Hepatocyte (in vitro differentiated cells): ENCODE results near the gene TRMT44. TPM values are rescaled to one million over a fixed set of nuclear protein-coding genes. Genes with fewer than 3 reads are reported as not detected.

Source experiments
- DNase-seq: peaks from one replicate; pipeline ENCODE4 v3.0.0-alpha.2; 2016; ENCODE audit warnings: low spot score
- H2AFZ ChIP-seq: fragments of 200-600 bp; sonication (generic); 2 replicates; pipeline ENCODE4 v1.6.0; 2016; ENCODE audit warnings: antibody characterized with exemption, mild to moderate bottlenecking
- H3K27ac ChIP-seq: fragments of 200-600 bp; sonication (generic); 2 replicates; pipeline ENCODE4 v1.5.1; 2016; ENCODE audit warnings: mild to moderate bottlenecking
- H3K27me3 ChIP-seq: fragments of 200-600 bp; sonication (generic); 2 replicates; pipeline ENCODE4 v1.6.1; 2016
- H3K36me3 ChIP-seq: fragments of 200-600 bp; sonication (generic); replicated peaks from 2 replicates; pipeline ENCODE4 v1.5.1; 2016; ENCODE audit warnings: low read depth; ENCODE audit not compliant: insufficient read depth
- H3K4me1 ChIP-seq: fragments of 200-600 bp; sonication (generic); 2 replicates; pipeline ENCODE4 v1.5.1; 2016; ENCODE audit warnings: mild to moderate bottlenecking, moderate library complexity; ENCODE audit not compliant: insufficient read depth
- H3K4me2 ChIP-seq: fragments of 200-600 bp; sonication (generic); 2 replicates; pipeline ENCODE4 v1.6.0; 2016
- H3K4me3 ChIP-seq: fragments of 200-600 bp; sonication (generic); 2 replicates; pipeline ENCODE4 v1.5.1; 2016; ENCODE audit warnings: mild to moderate bottlenecking
- H3K79me2 ChIP-seq: fragments of 200-600 bp; sonication (generic); 2 replicates; pipeline ENCODE4 v1.6.0; 2017; ENCODE audit warnings: mild to moderate bottlenecking
- H3K9me2 ChIP-seq: fragments of 200-600 bp; sonication (generic); replicated peaks from 2 replicates; pipeline ENCODE4 v1.6.0; 2017; ENCODE audit warnings: mild to moderate bottlenecking; ENCODE audit not compliant: insufficient read depth
- H3K9me3 ChIP-seq: fragments of 200-600 bp; sonication (generic); 2 replicates; pipeline ENCODE4 v1.5.1; 2016; ENCODE audit warnings: low read depth, mild to moderate bottlenecking
- H4K20me1 ChIP-seq: fragments of 200-600 bp; sonication (generic); 2 replicates; pipeline ENCODE4 v1.6.0; 2016; ENCODE audit warnings: mild to moderate bottlenecking; ENCODE audit not compliant: insufficient read depth, poor library complexity, severe bottlenecking
- EZH2 ChIP-seq: fragments of 200-600 bp; sonication (generic); IDR thresholded peaks from 2 replicates; pipeline ENCODE4 v1.6.1; 2016; ENCODE audit warnings: antibody characterized with exemption, mild to moderate bottlenecking, borderline replicate concordance
- EZH2phosphoT487 ChIP-seq: fragments of 200-600 bp; sonication (generic); IDR thresholded peaks from one replicate; pipeline ENCODE4 v1.6.1; 2018; ENCODE audit warnings: antibody characterized with exemption, mild to moderate bottlenecking, low read depth, moderate library complexity; ENCODE audit not compliant: unreplicated experiment, severe bottlenecking
- WGBS: methylation state at CpG from one replicate; pipeline ENCODE4 v1.1.6; 2016; ENCODE audit warnings: low lambda C conversion rate; ENCODE audit errors: missing lambda C conversion rate; 5-methylcytosine and 5-hydroxymethylcytosine counted together
- polyA plus RNA-seq: library from polyadenylated mRNA; unstranded; fragments of >200 nt; fragmentation: Nextera tagmentation; extraction: Ambion mirVana; gene quantifications from 2 replicates; pipeline ENCODE4 v1.2.1, GENCODE V29; 2016
- total RNA-seq: library from RNA; depleted of rRNA; stranded (reverse); fragments of >200 nt; gene quantifications from 2 replicates; pipeline ENCODE4 v1.2.3, GENCODE V29; 2014
- TF ChIP-seq, protein P1 (sequence below): fragments of 200-600 bp; sonication (generic); IDR thresholded peaks from 2 replicates; pipeline ENCODE4 v1.5.1; 2016; ENCODE audit warnings: antibody characterized with exemption, mild to moderate bottlenecking; ENCODE audit not compliant: poor library complexity

The TRMT44 gene
- total and polyA plus RNA-seq, 2 experiments from 2014 or later = 8.2 to 13.2 TPM

DNA sequence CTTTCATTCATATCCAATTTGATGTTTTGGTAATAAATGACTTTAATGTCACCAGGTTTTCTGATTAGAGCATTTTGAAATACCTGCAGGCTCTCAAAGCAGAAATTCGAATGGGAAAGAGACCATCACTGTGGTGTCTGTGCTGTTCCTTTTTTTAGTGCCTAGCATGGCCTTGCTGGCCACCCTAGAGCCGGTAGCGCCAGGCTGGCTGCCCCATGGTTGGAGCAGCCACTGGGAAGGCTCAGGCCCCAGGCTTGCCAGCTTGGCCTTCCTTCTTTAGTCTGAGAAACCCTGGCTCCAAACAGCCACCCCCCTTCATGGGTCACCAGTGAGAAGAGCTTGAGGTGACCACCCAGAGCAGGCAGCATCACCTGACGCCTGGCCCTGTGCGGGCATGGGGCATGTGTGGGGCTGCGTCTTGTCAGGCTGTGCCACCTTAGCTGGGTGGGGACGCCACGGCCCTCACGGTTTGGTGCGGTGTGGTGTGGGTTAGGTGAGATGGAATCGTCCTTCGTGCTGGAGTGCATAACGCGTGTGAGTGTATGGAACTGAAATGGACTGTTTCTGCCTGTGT is 30.0 kb downstream of the TRMT44 start:
- Histone ChIP-seq H3K27me3 (no peaks in the 10 kb centered on the region), H3K4me3 (no peak overlapping the region), H3K36me3 (no peaks in the 10 kb centered on the region), H3K27ac (no peak overlapping the region), H3K4me1 (peaks cover 27% of the 10 kb centered on the region), H2AFZ (no peak overlapping the region), H4K20me1 (no peaks in the 10 kb centered on the region), H3K9me2 (no peaks in the 10 kb centered on the region), H3K79me2 (no peaks in the 10 kb centered on the region), H3K9me3 (no peaks in the 10 kb centered on the region), H3K4me2 (no peak overlapping the region)
- 96% methylated on average over 14 of the region's 14 CpGs for WGBS
- TF ChIP-seq, protein P1, sequence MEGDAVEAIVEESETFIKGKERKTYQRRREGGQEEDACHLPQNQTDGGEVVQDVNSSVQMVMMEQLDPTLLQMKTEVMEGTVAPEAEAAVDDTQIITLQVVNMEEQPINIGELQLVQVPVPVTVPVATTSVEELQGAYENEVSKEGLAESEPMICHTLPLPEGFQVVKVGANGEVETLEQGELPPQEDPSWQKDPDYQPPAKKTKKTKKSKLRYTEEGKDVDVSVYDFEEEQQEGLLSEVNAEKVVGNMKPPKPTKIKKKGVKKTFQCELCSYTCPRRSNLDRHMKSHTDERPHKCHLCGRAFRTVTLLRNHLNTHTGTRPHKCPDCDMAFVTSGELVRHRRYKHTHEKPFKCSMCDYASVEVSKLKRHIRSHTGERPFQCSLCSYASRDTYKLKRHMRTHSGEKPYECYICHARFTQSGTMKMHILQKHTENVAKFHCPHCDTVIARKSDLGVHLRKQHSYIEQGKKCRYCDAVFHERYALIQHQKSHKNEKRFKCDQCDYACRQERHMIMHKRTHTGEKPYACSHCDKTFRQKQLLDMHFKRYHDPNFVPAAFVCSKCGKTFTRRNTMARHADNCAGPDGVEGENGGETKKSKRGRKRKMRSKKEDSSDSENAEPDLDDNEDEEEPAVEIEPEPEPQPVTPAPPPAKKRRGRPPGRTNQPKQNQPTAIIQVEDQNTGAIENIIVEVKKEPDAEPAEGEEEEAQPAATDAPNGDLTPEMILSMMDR = no peak
- no peak for TF ChIP-seq EZH2
- no peak for TF ChIP-seq EZH2phosphoT487
- no peak for DNase-seq

DNA sequence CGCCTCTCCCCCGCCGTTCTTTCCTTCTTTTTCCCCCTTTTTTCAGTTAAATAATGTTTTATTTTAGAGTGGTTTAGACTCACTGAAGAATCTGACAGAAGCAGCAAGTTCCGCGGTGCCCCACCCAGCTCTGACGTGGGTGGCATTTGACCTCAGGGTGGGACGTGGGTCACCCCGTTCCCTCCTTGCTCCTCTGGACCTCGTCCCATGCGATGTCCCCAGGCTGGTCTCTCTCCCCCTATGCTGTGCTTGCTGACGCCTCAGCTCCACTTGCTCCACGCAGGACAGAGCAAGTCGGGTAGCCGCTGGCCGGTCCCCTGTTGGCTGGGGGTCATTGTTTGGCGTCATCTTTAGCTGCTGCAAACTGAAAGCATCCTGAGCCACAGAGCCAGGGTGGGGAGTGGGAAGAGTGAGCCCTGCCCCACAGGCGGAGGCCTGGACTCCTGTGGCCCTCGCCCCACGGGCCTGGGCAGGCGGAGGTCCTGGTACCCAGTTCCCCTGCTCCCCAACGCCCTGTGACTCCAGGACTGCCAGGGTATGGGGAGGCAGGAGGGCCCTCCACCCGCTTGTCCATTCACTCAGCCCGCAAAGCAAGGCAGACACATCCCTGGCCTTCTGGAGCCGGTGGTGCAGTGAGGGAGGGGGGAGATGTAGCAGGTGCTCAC is 30.8 kb downstream of the TRMT44 start:
- Histone ChIP-seq H3K4me1 (peaks cover 27% of the 10 kb centered on the region), H3K79me2 (no peaks in the 10 kb centered on the region), H3K27me3 (no peaks in the 10 kb centered on the region), H2AFZ (no peak overlapping the region), H3K27ac (no peak overlapping the region), H3K9me2 (no peaks in the 10 kb centered on the region), H4K20me1 (no peaks in the 10 kb centered on the region), H3K4me2 (no peak overlapping the region), H3K4me3 (no peak overlapping the region), H3K36me3 (no peaks in the 10 kb centered on the region), H3K9me3 (no peaks in the 10 kb centered on the region)
- WGBS = 88% methylated on average over 24 of the region's 24 CpGs
- DNase-seq = no peak
- TF ChIP-seq, protein P1 = no peak
- no peak for TF ChIP-seq EZH2
- TF ChIP-seq EZH2phosphoT487 = no peak

DNA sequence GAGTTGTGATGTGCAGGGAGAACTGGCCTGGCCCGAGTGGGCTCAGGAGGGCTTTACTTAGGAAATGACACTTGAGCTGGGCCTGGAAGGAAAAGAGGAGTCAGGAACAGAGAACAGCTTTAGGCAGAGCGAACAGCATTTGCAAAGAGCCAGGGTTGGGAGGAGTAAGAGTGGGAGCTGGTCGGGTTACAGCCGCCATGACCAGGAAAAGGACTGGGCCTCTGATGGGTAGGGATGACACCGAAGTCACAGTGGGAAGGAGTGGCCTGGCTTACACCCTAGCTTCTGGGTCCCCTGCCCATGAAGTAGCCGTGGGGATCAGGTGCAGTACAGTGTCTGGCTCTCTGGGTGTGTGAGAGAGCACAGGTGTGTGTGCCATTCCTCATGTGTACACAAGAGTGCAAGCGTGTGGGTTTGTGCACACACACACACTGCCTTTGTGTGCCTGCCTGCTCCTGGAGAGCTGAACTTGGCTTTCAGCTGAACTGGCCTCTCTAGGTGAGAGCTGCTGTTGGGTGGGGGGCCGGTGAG is 31.6 kb downstream of the TRMT44 start:
- TF ChIP-seq EZH2phosphoT487 = no peak
- TF ChIP-seq EZH2 = no peak
- TF ChIP-seq, protein P1 = no peak
- Histone ChIP-seq H2AFZ (no peak overlapping the region), H3K79me2 (no peaks in the 10 kb centered on the region), H3K36me3 (no peaks in the 10 kb centered on the region), H3K9me2 (no peaks in the 10 kb centered on the region), H3K4me1 (peaks cover 27% of the 10 kb centered on the region), H3K4me3 (no peak overlapping the region), H4K20me1 (no peaks in the 10 kb centered on the region), H3K27me3 (no peaks in the 10 kb centered on the region), H3K27ac (peak overlapping the region; percentile 85), H3K4me2 (no peak overlapping the region), H3K9me3 (no peaks in the 10 kb centered on the region)
- WGBS = 60% methylated on average over 8 of the region's 8 CpGs
- DNase-seq = no peak
